A673 (cell line): ENCODE measurements around the gene ZNF445. TPM values are rescaled to one million over a fixed set of nuclear protein-coding genes. Genes with fewer than 3 reads are reported as not detected.
"Not testable (repeated sequence)": the region's sequence is repeated elsewhere in the genome, so short reads cannot be mapped to it uniquely, and the experiment has no call there.

Source experiments
- BruUV-seq: library from RNA; stranded (reverse); fragments of 400-500 nt; replicated peaks from 2 replicates; lab custom pipeline; 2021; lab: Mats Ljungman, UMichigan
- CTCF ChIA-PET: fragments of 300-600 bp; sonication (Branson Sonifier 250); formaldehyde crosslinking; loops from one replicate; lab custom pipeline; 2022; ENCODE audit warnings: antibody characterized with exemption; lab: Charles Lee
- POLR2A ChIA-PET: fragments of 300-600 bp; sonication (Branson Sonifier 250); formaldehyde crosslinking; loops from one replicate; lab custom pipeline; 2022; ENCODE audit warnings: antibody characterized with exemption; ENCODE audit not compliant: low non-redundant PET; lab: Charles Lee
- DNase-seq: peaks from one replicate; pipeline ENCODE4 v3.0.0-alpha.2; 2015; ENCODE audit warnings: low spot score
- H3K27ac ChIP-seq: fragments of 200-600 bp; sonication (generic); 2 replicates; pipeline ENCODE4 v1.5.1; 2016; ENCODE audit warnings: mixed run types, low read depth, mild to moderate bottlenecking, mixed read lengths, antibody characterized with exemption, low read length; ENCODE audit not compliant: poor library complexity, severe bottlenecking
- H3K27me3 ChIP-seq: fragments of 200-600 bp; sonication (generic); replicated peaks from 2 replicates; pipeline ENCODE4 v1.6.1; 2017; ENCODE audit warnings: mixed run types, low read depth, mild to moderate bottlenecking, mixed read lengths, antibody characterized with exemption, low read length; ENCODE audit not compliant: insufficient read depth, poor library complexity
- H3K36me3 ChIP-seq: fragments of 200-600 bp; sonication (generic); 2 replicates; pipeline ENCODE4 v1.6.1; 2016; ENCODE audit warnings: mixed run types, mild to moderate bottlenecking, mixed read lengths, antibody characterized with exemption, low read length; ENCODE audit not compliant: insufficient read depth, poor library complexity, severe bottlenecking
- H3K4me1 ChIP-seq: fragments of 200-600 bp; sonication (generic); 2 replicates; pipeline ENCODE4 v1.6.1; 2017; ENCODE audit warnings: mixed run types, mild to moderate bottlenecking, mixed read lengths, antibody characterized with exemption, low read length; ENCODE audit not compliant: insufficient read depth, poor library complexity, severe bottlenecking
- H3K4me3 ChIP-seq: fragments of 200-600 bp; sonication (generic); 2 replicates; pipeline ENCODE4 v1.5.1; 2016; ENCODE audit warnings: low read depth, mixed run types, mild to moderate bottlenecking, mixed read lengths, low read length; ENCODE audit not compliant: poor library complexity, severe bottlenecking
- H3K9me3 ChIP-seq: fragments of 200-600 bp; sonication (generic); 2 replicates; pipeline ENCODE4 v1.6.1; 2016; ENCODE audit warnings: mixed run types, low read depth, mild to moderate bottlenecking, mixed read lengths, antibody characterized with exemption, low read length; ENCODE audit not compliant: poor library complexity, severe bottlenecking
- CTCF ChIP-seq: fragments of 300-800, 200-600 bp; sonication (generic); conservative IDR thresholded peaks from 2 replicates; pipeline ENCODE4 v1.5.1; 2017; ENCODE audit warnings: low read depth, mild to moderate bottlenecking, antibody characterized with exemption, low read length, moderate library complexity, mixed read lengths
- EZH2 ChIP-seq: fragments of 200-600 bp; sonication (generic); IDR thresholded peaks from 2 replicates; pipeline ENCODE4 v1.6.1; 2017; ENCODE audit warnings: borderline replicate concordance, low read depth, mild to moderate bottlenecking, mixed read lengths, antibody characterized with exemption, low read length; ENCODE audit not compliant: poor library complexity, severe bottlenecking
- intact Hi-C: fragments of 100-400 bp; cut with micrococcal nuclease; formaldehyde crosslinking; loops from one replicate; pipeline ENCODE4 v1.10.0; 2022; ENCODE audit not compliant: unreplicated experiment
- total RNA-seq: library from RNA; stranded (reverse); gene quantifications from 2 replicates; pipeline ENCODE4 v1.2.3, GENCODE V29; 2021

The ZNF445 gene
- total RNA-seq, 1 experiment from 2014 or later, result 18.6 TPM

- intact Hi-C loops, result no loop called here
- no peaks in the 10 kb centered on the region for H3K27me3 ChIP-seq
- no peak overlapping the region for H3K27ac ChIP-seq
- no peaks in the 10 kb centered on the region for H3K9me3 ChIP-seq
- H3K4me1 ChIP-seq, result no peaks in the 10 kb centered on the region
- DNase-seq, result no peak
- ChIA-PET POLR2A (no interaction called here), CTCF (no interaction called here)
- no peaks in the 10 kb centered on the region for H3K36me3 ChIP-seq
- TF ChIP-seq EZH2 (no peak), CTCF (no peak)
- H3K4me3 ChIP-seq, result no peak overlapping the region
- BruUV-seq, result no TSS peak
Measured at GRCh38 chr3:44402548-44402947, 74.9 kb downstream of the ZNF445 start.

DNA sequence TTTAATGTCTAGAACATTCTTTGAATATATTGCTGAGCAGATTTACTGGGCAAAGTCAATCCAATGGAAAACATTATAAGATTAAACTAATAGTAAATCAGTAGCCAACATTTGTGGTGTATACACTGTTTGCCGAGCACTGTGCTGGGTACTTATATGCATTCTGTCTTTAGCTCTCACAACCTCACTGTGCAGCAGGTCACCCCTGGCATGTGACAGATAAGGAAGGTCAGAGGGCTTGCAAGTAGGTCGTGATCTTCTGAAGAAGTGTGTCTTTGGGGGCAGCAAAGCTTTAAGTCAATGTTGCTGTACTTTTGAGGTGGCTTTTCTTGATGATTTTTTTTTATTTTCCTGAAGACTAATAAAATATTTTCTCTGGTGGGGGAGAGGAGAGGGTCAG lies 76.7 kb downstream of the ZNF445 start:
- DNase-seq, result no peak
- POLR2A ChIA-PET, result no interaction called here
- no peaks in the 10 kb centered on the region for H3K9me3 ChIP-seq
- no peaks in the 10 kb centered on the region for H3K27me3 ChIP-seq
- no peak overlapping the region for H3K4me3 ChIP-seq
- no peak for TF ChIP-seq EZH2
- TF ChIP-seq CTCF, result no peak
- H3K36me3 ChIP-seq, result no peaks in the 10 kb centered on the region
- no peak overlapping the region for H3K27ac ChIP-seq
- CTCF ChIA-PET, result no interaction called here
- intact Hi-C loops, result no loop called here
- no TSS peak for BruUV-seq
- H3K4me1 ChIP-seq, result no peaks in the 10 kb centered on the region

- ChIA-PET CTCF (no interaction called here), POLR2A (interaction anchor here (0.6 kb wide), 1 partner anchor 1031 kb away, joined by 16 read pairs; no protein-coding TSS in a partner anchor)
- intact Hi-C loops, result no loop called here
- no peaks in the 10 kb centered on the region for H3K36me3 ChIP-seq
- BruUV-seq, result no TSS peak
- DNase-seq, result no peak
- no peak overlapping the region for H3K27ac ChIP-seq
- no peaks in the 10 kb centered on the region for H3K9me3 ChIP-seq
- no peak for TF ChIP-seq EZH2
- no peak for TF ChIP-seq CTCF
- no peak overlapping the region for H3K4me3 ChIP-seq
- no peaks in the 10 kb centered on the region for H3K27me3 ChIP-seq
- no peaks in the 10 kb centered on the region for H3K4me1 ChIP-seq
Measured at GRCh38 chr3:44398853-44399252, 78.6 kb downstream of the ZNF445 start.

- H3K4me1 ChIP-seq, H3K4me3 ChIP-seq, H3K36me3 ChIP-seq, H3K27ac ChIP-seq, DNase-seq, CTCF ChIA-PET, intact Hi-C loops, H3K27me3 ChIP-seq, H3K9me3 ChIP-seq, POLR2A ChIA-PET, BruUV-seq: not testable (repeated sequence)
Measured at GRCh38 chr3:44398271-44398670, 79.2 kb downstream of the ZNF445 start.
